ENCODE results near the gene DNAJC25. TPM values are rescaled to one million over a fixed set of nuclear protein-coding genes. Genes with fewer than 3 reads are reported as not detected.

The DNAJC25 gene
- 7.5 and 11.7 TPM in 2 replicates for total RNA-seq (2014; rRNA removed; shearing (Covaris generic))

GRCh38 chr9:111631214-111631971 is at the start of gene DNAJC25:
TSS of gene DNAJC25 (plus strand) at chr9:111631334. CDS start at chr9:111631408, 74 bp downstream.

GRCh38 chr9:111599092-111599954 is 31.8 kb upstream of the DNAJC25 start, which contains the start of gene PTGR1:
TSS of gene PTGR1 (minus strand) at chr9:111599647. CDS start at chr9:111597422, 2,225 bp downstream.

GRCh38 chr9:111661150-111661801 is 30.1 kb downstream of the DNAJC25 start, which contains the start of gene GNG10:
TSS of gene GNG10 (plus strand) at chr9:111661605. CDS start at chr9:111661635, 30 bp downstream.

Other genes with a start within 250 kb of the DNAJC25 start
- gene ECPAS, start 147.0 kb upstream of the DNAJC25 start, total RNA-seq (2014; rRNA removed; shearing (Covaris generic)): 140 and 158 TPM in 2 replicates
- gene ZNF483, start 106.2 kb upstream of the DNAJC25 start, total RNA-seq (2014; rRNA removed; shearing (Covaris generic)): 3.3 and 3.8 TPM in 2 replicates
- gene PTGR1, start 31.7 kb upstream of the DNAJC25 start, total RNA-seq (2014; rRNA removed; shearing (Covaris generic)): 24.8 and 26.4 TPM in 2 replicates
- 32.1 and 34.3 TPM in 2 replicates for gene GNG10, start 30.3 kb downstream of the DNAJC25 start, total RNA-seq (2014; rRNA removed; shearing (Covaris generic))
- 0.08 TPM in 1 of 2 replicates, not detected in the other for gene SHOC1, start 163.6 kb downstream of the DNAJC25 start, total RNA-seq (2014; rRNA removed; shearing (Covaris generic))

All from A375 (cell line).